Loucy (cell line): Measurements from ENCODE around the gene APMAP.

ENCODE experiments used
- H2AFZ ChIP-seq: fragments of 200-600 bp; sonication (generic); 2 replicates; pipeline ENCODE4 v1.6.0; 2016; ENCODE audit warnings: antibody characterized with exemption, mild to moderate bottlenecking, low read length, moderate library complexity
- H3F3A ChIP-seq: fragments of 200-600 bp; 2 replicates; pipeline ENCODE4 v1.6.0; 2016; ENCODE audit warnings: antibody characterized with exemption, low read depth, mild to moderate bottlenecking
- H3K27me3 ChIP-seq: fragments of 200-600 bp; sonication (generic); 2 replicates; pipeline ENCODE4 v1.6.1; 2014; ENCODE audit warnings: low read length, mild to moderate bottlenecking; ENCODE audit not compliant: insufficient read depth, poor library complexity, severe bottlenecking
- H3K36me3 ChIP-seq: fragments of 200-600 bp; sonication (generic); 2 replicates; pipeline ENCODE4 v1.6.1; 2016; ENCODE audit warnings: low read length; ENCODE audit not compliant: insufficient read depth
- H3K4me1 ChIP-seq: fragments of 200-600 bp; sonication (generic); 2 replicates; pipeline ENCODE4 v1.5.1; 2014; ENCODE audit warnings: low read length, mild to moderate bottlenecking; ENCODE audit not compliant: insufficient read depth, poor library complexity, severe bottlenecking
- H3K4me2 ChIP-seq: fragments of 200-600 bp; sonication (generic); 2 replicates; pipeline ENCODE4 v1.6.0; 2014; ENCODE audit warnings: antibody characterized with exemption, low read length, low read depth, mild to moderate bottlenecking; ENCODE audit not compliant: poor library complexity, severe bottlenecking
- H3K4me3 ChIP-seq: fragments of 200-600 bp; sonication (generic); 2 replicates; pipeline ENCODE4 v1.5.1; 2014; ENCODE audit warnings: low read length, mild to moderate bottlenecking, mixed read lengths; ENCODE audit not compliant: poor library complexity, severe bottlenecking
- H3K79me2 ChIP-seq: fragments of 200-600 bp; sonication (generic); 2 replicates; pipeline ENCODE4 v1.6.1; 2014; ENCODE audit warnings: low read length; ENCODE audit not compliant: insufficient read depth
- H3K9ac ChIP-seq: fragments of 200-600 bp; sonication (generic); 2 replicates; pipeline ENCODE4 v1.6.0; 2014; ENCODE audit warnings: mild to moderate bottlenecking, low read depth, low read length, moderate library complexity; ENCODE audit not compliant: poor library complexity, severe bottlenecking
- H3K9me2 ChIP-seq: fragments of 200-600 bp; sonication (generic); replicated peaks from 2 replicates; pipeline ENCODE4 v1.6.1; 2016; ENCODE audit warnings: low read depth, low read length, mixed read lengths
- H3K9me3 ChIP-seq: fragments of 200-600 bp; sonication (generic); 2 replicates; pipeline ENCODE4 v1.6.1; 2014; ENCODE audit warnings: mild to moderate bottlenecking, antibody characterized with exemption, low read length, low read depth; ENCODE audit not compliant: insufficient read depth
- H4K20me1 ChIP-seq: fragments of 200-600 bp; sonication (generic); 2 replicates; pipeline ENCODE4 v1.6.0; 2014; ENCODE audit warnings: antibody characterized with exemption, low read length, mild to moderate bottlenecking; ENCODE audit not compliant: insufficient read depth, poor library complexity, severe bottlenecking
- CTCF ChIP-seq: fragments of 200-600 bp; sonication (generic); conservative IDR thresholded peaks from 2 replicates; pipeline ENCODE4 v1.5.1; 2014; ENCODE audit warnings: mild to moderate bottlenecking, antibody characterized with exemption, low read length
- EZH2phosphoT487 ChIP-seq: fragments of 200-600 bp; IDR thresholded peaks from 2 replicates; pipeline ENCODE4 v1.6.1; 2018; ENCODE audit warnings: antibody characterized with exemption, mild to moderate bottlenecking, moderate library complexity, borderline replicate concordance

Gene APMAP

GRCh38 chr20:25017257-25017803 lies 24.8 kb upstream of the APMAP start:
- no peak overlapping the region for H2AFZ ChIP-seq
- peaks cover 71% of the 10 kb centered on the region; the same call in 1 of the 2 replicates for H3K36me3 ChIP-seq
- H3K4me2 ChIP-seq, result no peak overlapping the region
- no peaks in the 10 kb centered on the region for H3K27me3 ChIP-seq
- no peaks in the 10 kb centered on the region for H3F3A ChIP-seq
- no peak overlapping the region for H3K9ac ChIP-seq
- no peaks in the 10 kb centered on the region for H3K4me1 ChIP-seq
- no peaks in the 10 kb centered on the region for H3K9me3 ChIP-seq
- no peaks in the 10 kb centered on the region for H3K9me2 ChIP-seq
- no peaks in the 10 kb centered on the region for H3K79me2 ChIP-seq
- no peak for TF ChIP-seq EZH2phosphoT487
- no peak for TF ChIP-seq CTCF
- H4K20me1 ChIP-seq, result no peaks in the 10 kb centered on the region
- no peak overlapping the region for H3K4me3 ChIP-seq

GRCh38 chr20:25016471-25016870 lies 23.9 kb upstream of the APMAP start:
- Histone ChIP-seq H2AFZ (no peak overlapping the region), H3K27me3 (no peaks in the 10 kb centered on the region), H3K4me2 (no peak overlapping the region), H3K79me2 (no peaks in the 10 kb centered on the region), H3K9ac (no peak overlapping the region), H3K9me3 (no peaks in the 10 kb centered on the region), H3K36me3 (peaks cover 77% of the 10 kb centered on the region; the same call in 1 of the 2 replicates), H3K4me1 (no peaks in the 10 kb centered on the region), H3K4me3 (no peak overlapping the region), H4K20me1 (no peaks in the 10 kb centered on the region), H3K9me2 (no peaks in the 10 kb centered on the region), H3F3A (no peaks in the 10 kb centered on the region)
- TF ChIP-seq CTCF (no peak), EZH2phosphoT487 (no peak)

- no peak overlapping the region for H3K9ac ChIP-seq
- no peaks in the 10 kb centered on the region for H3K79me2 ChIP-seq
- no peaks in the 10 kb centered on the region for H4K20me1 ChIP-seq
- H2AFZ ChIP-seq, result no peak overlapping the region
- peaks cover 78% of the 10 kb centered on the region; the same call in 1 of the 2 replicates for H3K36me3 ChIP-seq
- H3K9me2 ChIP-seq, result no peaks in the 10 kb centered on the region
- no peaks in the 10 kb centered on the region for H3K9me3 ChIP-seq
- no peak for TF ChIP-seq EZH2phosphoT487
- no peak for TF ChIP-seq CTCF
- H3K4me2 ChIP-seq, result no peak overlapping the region
- H3K4me3 ChIP-seq, result no peak overlapping the region
- H3K27me3 ChIP-seq, result no peaks in the 10 kb centered on the region
- H3F3A ChIP-seq, result no peaks in the 10 kb centered on the region
- no peaks in the 10 kb centered on the region for H3K4me1 ChIP-seq
These were observed 23.4 kb upstream of the APMAP start for GRCh38 chr20:25015986-25016385.
